Right lobe of liver (tissue), 6 donors: ENCODE results near the gene ELFN1. TPM values are rescaled to one million over a fixed set of nuclear protein-coding genes. Genes with fewer than 3 reads are reported as not detected.

Source experiments
- ATAC-seq, 4 donors: fragments of 200-7000 bp; cut with Tn5 transposase; one replicate each; pipeline ENCODE4 v1.9.1; 2020; ENCODE audit warnings: mild to moderate bottlenecking in 4 of 4, moderate library complexity in 4 of 4
- DNase-seq, 3 donors: peaks; one replicate each; pipeline ENCODE4 v3.0.0-alpha.2; 2020
- H3K27ac ChIP-seq, 3 donors: fragments of 200-600 bp; one replicate each; pipeline ENCODE4 v1.8.0; 2022
- H3K27me3 ChIP-seq, 2 donors: fragments of 200-600 bp; one replicate each; pipeline ENCODE4 v1.8.0; 2022
- H3K36me3 ChIP-seq, 4 donors: fragments of 200-600 bp; sonication (generic) in 1 of 4; one replicate each; pipeline versions ENCODE4 v1.5.1 to v1.8.0; 2017 to 2022; ENCODE audit warnings: control low read depth in 1 of 4
- H3K4me1 ChIP-seq, 4 donors: fragments of 200-600 bp; sonication (generic) in 1 of 4; one replicate each; pipeline versions ENCODE4 v1.5.1 to v1.8.0; 2017 to 2022; ENCODE audit warnings: control low read depth in 1 of 4
- H3K4me3 ChIP-seq, 3 donors: fragments of 200-600 bp; one replicate each; pipeline ENCODE4 v1.8.0; 2022
- H3K9me3 ChIP-seq, 4 donors: fragments of 200-600 bp; sonication (generic) in 1 of 4; one replicate each; pipeline versions ENCODE4 v1.5.1 to v1.8.0; 2017 to 2022; ENCODE audit warnings: control low read depth in 1 of 4
- CTCF ChIP-seq, 4 donors: fragments of 200-600 bp in 3 of 4; fragments of 450-650 bp in 1 of 4; IDR thresholded peaks; one replicate each; pipeline versions ENCODE4 v1.5.1 to v1.8.0; 2016 to 2022; ENCODE audit warnings: antibody characterized with exemption in 4 of 4, mild to moderate bottlenecking in 2 of 4
- POLR2A ChIP-seq: fragments of 450-650 bp; IDR thresholded peaks from one replicate; pipeline ENCODE4 v1.6.1; 2017; ENCODE audit warnings: antibody characterized with exemption, mild to moderate bottlenecking
- WGBS: methylation state at CpG from one replicate; pipeline ENCODE4 v1.1.6; 2018; ENCODE audit warnings: low coverage, low lambda C conversion rate; ENCODE audit not compliant: insufficient coverage; ENCODE audit errors: missing lambda C conversion rate; 5-methylcytosine and 5-hydroxymethylcytosine counted together
- intact Hi-C, 2 donors: fragments of 100-400 bp; cut with DNase I; formaldehyde crosslinking; loops; one replicate each; pipeline versions ENCODE4 v1.11.2 to v1.14.1; 2022
- total RNA-seq, 6 experiments: library from RNA; depleted of rRNA in 2 of 6; stranded (reverse); fragments of >200 nt in 2 of 6; fragmentation: NEBNext Ultra II Directional in 3 of 6; extraction: Animal tissue kit (Norgen Biotek cat#: 25700) in 3 of 6; gene quantifications; one replicate each; pipeline versions ENCODE4 v1.1.0 to v1.2.4, GENCODE V29; 2016 to 2023
- donor health status: DM: no; HTN: yes; CAD: no.
- donor health status: DM: no; HTN: no; CAD: no.
- donor health status: DM: no; HTN: no; CAD: no.
- donor health status: DM: no; HTN: yes; CAD: no.
- donor health status: DM: no; HTN: yes; CAD: no.

ELFN1 gene
- total RNA-seq, 6 experiments from 2014 or later: 5.4 to 13.0 (median 7.5) TPM

GRCh38 chr7:1670894-1671593, 967 bp downstream of the ELFN1 start:
- Histone ChIP-seq H3K27me3 (no peaks in the 10 kb centered on the region), H3K4me1 (peaks cover 0 to 33% (median 8%) of the 10 kb centered on the region in 4 donors), H3K27ac (no peak overlapping the region), H3K36me3 (no peaks in the 10 kb centered on the region), H3K9me3 (no peaks in the 10 kb centered on the region), H3K4me3 (peak overlapping the region; percentile 51 to 69 (median 64))
- WGBS: 20% methylated on average over 4 of the region's 26 CpGs
- TF ChIP-seq POLR2A (no peak), CTCF (IDR thresholded peaks at IDR 0.05) (no peak)
- ATAC-seq: no peak
- intact Hi-C loops: loop anchor here in 1 of 2 donors (5.0 kb wide), 1 partner anchor 36 kb away; no protein-coding TSS in a partner anchor
- peak in 2 of 3 donors; percentile 42 to 47 for DNase-seq

GRCh38 chr7:1671594-1672451, 1.7 kb downstream of the ELFN1 start:
- H3K36me3 ChIP-seq: no peaks in the 10 kb centered on the region
- H3K9me3 ChIP-seq: no peaks in the 10 kb centered on the region
- H3K27me3 ChIP-seq: no peaks in the 10 kb centered on the region
- ATAC-seq (no peak), DNase-seq (peak in 2 of 3 donors; percentile 42 to 45)
- H3K4me1 ChIP-seq: peaks cover 0 to 25% (median 8%) of the 10 kb centered on the region in 4 donors
- H3K27ac ChIP-seq: no peak overlapping the region
- no peak overlapping the region for H3K4me3 ChIP-seq
- 94% methylated on average over 3 of the region's 13 CpGs for WGBS
- TF ChIP-seq CTCF (IDR thresholded peaks at IDR 0.05) (no peak), POLR2A (no peak)
- intact Hi-C loops: loop anchor here in 1 of 2 donors (5.0 kb wide), 1 partner anchor 35 kb away; no protein-coding TSS in a partner anchor

- no peaks in the 10 kb centered on the region for H3K36me3 ChIP-seq
- no peak overlapping the region for H3K4me3 ChIP-seq
- H3K4me1 ChIP-seq: peaks cover 0 to 16% (median 8%) of the 10 kb centered on the region in 4 donors
- no peaks in the 10 kb centered on the region for H3K27me3 ChIP-seq
- H3K9me3 ChIP-seq: no peaks in the 10 kb centered on the region
- ATAC-seq (no peak), DNase-seq (peak in 2 of 3 donors; percentile 32 to 53)
- 80% methylated on average over 7 of the region's 23 CpGs for WGBS
- intact Hi-C loops: loop anchor here in 1 of 2 donors (5.0 kb wide), 1 partner anchor 34 kb away; no protein-coding TSS in a partner anchor
- no peak overlapping the region for H3K27ac ChIP-seq
- no peak for TF ChIP-seq CTCF (IDR thresholded peaks at IDR 0.05)
- TF ChIP-seq POLR2A: no peak
Observed at GRCh38 chr7:1672851-1673486, 2.9 kb downstream of the ELFN1 start.

- no peaks in the 10 kb centered on the region for H3K27me3 ChIP-seq
- H3K9me3 ChIP-seq: no peaks in the 10 kb centered on the region
- H3K4me1 ChIP-seq: peaks cover 0 to 11% (median 5%) of the 10 kb centered on the region in 4 donors
- no peak for ATAC-seq
- WGBS: 94% methylated on average over 2 of the region's 14 CpGs
- TF ChIP-seq POLR2A (no peak), CTCF (IDR thresholded peaks at IDR 0.05) (no peak)
- intact Hi-C loops: loop anchor here in 1 of 2 donors (5.0 kb wide), 1 partner anchor 34 kb away; no protein-coding TSS in a partner anchor
- H3K27ac ChIP-seq: no peak overlapping the region
- no peaks in the 10 kb centered on the region for H3K36me3 ChIP-seq
- peak in 2 of 3 donors; percentile 39 to 47 for DNase-seq
- H3K4me3 ChIP-seq: no peak overlapping the region
Observed at GRCh38 chr7:1673581-1674118, 3.6 kb downstream of the ELFN1 start.
